GM21576 (cell line): ENCODE measurements around the gene INPP1.
"Not testable (repeated sequence)": the region's sequence is repeated elsewhere in the genome, so short reads cannot be mapped to it uniquely, and the experiment has no call there.

Experiments used
- ATAC-seq: cut with Tn5 transposase; IDR thresholded peaks from one replicate; pipeline ENCODE4 v1.9.1; 2021; ENCODE audit warnings: mild to moderate bottlenecking, moderate library complexity; ENCODE audit not compliant: unreplicated experiment

INPP1 gene, protein sequence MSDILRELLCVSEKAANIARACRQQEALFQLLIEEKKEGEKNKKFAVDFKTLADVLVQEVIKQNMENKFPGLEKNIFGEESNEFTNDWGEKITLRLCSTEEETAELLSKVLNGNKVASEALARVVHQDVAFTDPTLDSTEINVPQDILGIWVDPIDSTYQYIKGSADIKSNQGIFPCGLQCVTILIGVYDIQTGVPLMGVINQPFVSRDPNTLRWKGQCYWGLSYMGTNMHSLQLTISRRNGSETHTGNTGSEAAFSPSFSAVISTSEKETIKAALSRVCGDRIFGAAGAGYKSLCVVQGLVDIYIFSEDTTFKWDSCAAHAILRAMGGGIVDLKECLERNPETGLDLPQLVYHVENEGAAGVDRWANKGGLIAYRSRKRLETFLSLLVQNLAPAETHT

DNA sequence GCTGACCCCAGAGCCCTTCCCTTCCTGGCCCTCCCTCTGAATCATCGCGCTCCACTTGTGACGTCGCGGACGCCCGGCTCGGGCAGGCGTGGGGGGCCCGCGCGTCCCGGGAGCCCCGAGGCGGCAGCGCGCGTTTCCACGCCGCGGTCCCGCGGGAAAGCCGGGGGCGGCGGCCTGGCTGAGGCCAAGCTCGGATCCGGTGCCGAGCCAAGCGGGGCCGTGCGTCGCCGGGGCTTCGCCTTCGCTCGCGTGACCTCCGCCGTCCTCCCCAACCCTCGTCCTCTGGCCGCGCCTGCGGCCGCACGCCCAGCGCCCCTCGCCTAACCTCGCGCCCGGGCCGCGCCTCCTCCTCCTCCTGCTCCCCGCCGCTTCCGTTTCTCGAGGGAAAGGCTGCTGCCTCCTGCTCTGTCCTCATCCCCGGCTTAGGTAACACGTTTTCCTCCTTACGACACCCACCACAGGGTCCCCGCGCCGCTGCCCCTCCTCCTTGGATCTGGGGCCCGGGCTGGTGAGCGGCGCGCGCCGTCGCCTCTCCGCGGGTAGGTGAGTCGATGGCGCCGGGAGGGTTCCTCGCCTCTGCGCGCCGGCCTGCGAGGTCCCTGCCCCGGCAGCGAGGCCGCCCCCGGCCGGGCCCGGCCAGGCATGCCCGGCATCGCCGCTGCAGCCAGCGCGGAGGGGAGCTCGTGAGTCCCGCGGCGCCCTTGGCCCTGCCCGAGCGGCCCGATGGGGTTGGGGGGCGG, at the start of gene INPP1:
Gene INPP1 (plus strand): TSS at position 54 of the 740 bp plus-strand sequence. CDS start 16,514 bp downstream, outside the sequence.
- ATAC-seq, result peak; percentile 44

DNA sequence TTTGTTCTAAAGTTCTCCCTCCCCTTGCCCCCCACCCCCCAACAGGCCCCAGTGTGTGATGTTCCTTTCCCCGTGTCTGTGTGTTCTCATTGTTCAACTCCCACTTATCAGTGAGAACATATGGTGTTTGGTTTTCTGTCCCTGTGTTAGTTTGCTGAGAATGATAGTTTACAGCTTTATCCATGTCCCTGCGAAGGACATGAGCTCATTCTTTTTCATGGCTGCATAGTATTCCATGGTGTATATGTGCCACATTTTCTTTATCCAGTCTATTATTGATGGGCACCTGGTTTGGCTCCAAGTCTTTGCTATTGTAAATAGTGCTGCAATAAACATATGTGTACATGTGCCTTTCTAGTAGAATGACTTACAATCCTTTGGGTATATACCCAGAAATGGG, 45.5 kb upstream of the INPP1 start:
- not testable (repeated sequence) for ATAC-seq

DNA sequence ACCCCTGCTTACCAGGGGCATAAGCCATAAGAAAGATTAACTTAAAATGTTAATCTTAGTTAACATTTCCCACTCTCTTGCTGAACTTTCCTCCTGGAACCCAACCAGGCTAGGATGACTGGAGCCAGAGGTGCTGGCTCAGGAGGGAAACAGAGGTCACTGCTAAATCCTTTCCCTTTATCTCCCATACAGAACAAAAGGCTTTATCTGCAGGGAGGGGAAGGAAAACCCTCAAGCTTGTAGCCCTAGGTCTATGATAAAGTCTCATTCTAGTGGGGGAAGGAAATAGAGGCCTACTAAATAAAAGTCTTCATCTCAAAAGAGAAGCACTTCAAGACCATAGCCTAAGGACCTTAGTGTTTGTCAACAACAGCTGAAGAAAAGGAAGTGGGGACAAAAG, 42.4 kb upstream of the INPP1 start:
- ATAC-seq, result no peak

DNA sequence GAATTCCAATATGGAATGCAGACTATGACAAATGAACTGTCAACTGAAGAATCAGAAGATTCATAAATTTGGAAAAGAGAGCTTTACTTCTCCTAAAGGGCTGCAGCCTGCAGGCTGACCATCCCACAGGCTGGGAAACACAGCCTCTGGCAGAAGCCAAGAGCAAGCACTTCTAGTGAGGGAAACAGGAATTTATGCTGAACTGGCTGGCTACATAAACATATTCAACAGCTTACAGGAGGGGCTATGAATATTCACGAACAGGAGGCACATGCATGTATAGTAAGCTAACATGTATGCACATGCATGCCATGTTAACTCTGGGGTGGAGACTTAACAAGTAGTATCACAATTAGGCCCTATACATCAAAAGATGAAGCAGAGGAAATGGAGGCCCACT, 41.3 kb upstream of the INPP1 start:
- no peak for ATAC-seq

DNA sequence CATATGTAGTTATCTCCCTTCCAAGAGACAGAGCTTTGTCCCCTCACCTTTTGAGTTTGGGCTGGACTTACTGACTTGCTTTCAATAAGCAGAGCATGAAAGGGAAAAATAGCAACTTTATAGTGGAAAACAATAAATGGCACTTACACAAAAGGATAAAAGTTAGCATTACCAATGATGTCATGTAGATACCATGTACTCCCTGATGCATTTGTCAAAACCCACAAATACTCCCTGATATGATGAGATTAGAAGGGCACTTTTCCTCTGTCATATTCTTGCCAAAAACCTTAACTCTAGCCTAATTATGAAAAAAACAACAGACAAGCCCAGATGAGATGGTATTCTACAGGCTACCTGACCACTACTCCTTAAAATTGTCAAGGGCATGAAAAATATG, 39.7 kb upstream of the INPP1 start:
- ATAC-seq, result no peak

DNA sequence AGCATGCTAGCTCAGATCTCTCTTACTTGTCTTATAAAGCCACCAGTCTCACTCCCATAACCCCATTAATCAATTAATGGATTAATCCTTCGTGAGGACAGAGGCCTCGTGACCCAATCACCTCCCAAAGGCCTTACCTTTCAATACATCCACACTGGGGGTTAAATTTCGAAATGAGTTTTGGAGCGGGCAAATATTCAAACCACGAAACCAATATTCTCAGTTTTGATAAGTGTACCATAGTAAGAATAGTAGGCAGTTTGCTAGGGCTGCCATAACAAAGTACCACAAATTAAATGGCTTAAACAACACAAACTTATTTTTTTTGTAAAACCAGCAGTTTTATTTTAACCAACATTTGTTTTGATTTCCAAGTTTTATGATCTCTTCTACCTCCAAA, 39.0 kb upstream of the INPP1 start:
- ATAC-seq, result no peak

DNA sequence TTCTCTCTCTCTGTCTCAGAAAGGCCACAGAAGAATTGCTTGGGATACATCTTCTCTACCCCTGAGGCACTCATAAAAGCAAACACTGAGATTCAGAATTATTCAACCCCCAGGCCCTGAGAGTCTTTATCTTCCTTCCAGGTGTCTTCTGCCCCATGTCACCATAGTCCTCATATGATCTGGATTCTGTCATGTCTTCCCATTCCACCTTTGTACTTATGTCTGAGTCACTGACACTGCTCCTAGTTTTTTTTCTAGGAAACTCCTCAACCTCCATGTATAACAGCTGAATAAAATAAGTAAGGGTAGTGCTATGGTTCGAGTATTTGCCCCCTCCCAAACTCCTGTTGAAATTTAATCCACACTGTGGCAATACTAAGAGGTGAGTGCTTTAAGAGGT, 35.4 kb upstream of the INPP1 start:
- ATAC-seq, result no peak

DNA sequence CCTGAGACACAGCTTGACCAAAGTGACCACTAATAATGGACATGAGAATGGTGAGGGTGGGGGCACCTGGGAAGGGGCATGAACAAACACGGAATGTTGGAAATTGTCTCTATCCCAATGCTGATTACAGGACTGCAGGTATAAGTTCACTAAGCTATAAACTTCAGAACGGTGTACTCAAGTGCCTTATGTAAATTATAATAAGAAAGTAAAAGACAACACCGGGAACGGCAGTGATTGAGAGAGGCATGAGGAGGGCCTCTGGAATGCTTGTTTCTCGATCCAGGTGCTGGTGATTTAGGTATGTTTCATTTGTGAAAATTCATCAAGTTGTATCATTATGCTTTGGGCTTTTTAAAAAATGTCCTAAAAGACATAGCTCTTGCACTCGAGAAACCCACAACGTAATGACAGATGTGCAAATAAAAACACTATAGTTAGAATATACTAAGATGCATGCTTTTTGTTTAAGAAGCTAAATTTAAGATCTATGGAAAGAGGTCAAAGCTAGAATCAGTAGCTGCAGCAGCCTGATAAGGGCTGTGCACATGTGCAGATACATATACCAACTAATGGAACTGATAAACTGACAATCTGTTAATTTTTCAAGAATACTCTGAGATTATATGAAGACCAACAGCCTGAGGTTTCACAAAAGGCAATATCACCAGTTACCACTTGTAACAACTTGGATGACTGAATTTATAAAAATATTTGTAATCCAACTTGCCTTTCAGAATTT, 31.3 kb upstream of the INPP1 start:
- ATAC-seq, result no peak

DNA sequence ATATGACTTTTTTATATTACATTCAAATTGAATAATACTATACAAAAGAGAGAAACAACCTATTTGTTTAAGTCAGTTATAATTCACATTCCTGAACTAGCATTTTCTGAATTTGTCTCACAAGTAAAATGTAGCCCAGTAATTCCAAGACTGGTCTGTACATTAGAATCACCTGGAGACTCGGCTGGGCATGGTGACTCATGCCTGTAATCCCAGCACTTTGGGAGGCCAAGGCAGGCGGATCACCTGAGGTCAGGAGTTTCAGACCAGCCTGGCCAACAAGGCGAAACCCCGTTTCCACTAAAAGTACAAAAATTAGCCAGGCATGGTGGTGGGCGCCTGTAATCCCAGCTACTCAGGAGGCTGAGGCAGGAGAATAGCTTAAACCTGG, 30.8 kb upstream of the INPP1 start:
- not testable (repeated sequence) for ATAC-seq

DNA sequence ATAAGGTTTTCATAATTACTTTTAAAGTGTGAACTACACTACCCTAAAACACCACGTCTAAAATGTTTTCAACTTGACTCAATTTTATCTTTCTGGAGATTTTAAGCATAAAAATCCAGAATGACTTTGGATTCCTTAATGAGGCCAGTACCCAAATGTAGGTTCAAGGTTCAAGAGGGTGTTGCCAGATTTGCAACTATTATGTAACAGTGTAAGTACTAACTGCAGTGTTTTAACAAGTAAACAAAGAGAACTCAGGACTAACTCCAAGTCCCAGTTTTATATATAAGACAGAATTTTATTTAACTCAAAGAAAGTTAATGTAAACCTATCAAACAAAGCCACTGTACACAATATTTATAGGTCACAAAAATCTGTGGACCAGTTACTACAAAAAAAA, 29.5 kb upstream of the INPP1 start:
- no peak for ATAC-seq

DNA sequence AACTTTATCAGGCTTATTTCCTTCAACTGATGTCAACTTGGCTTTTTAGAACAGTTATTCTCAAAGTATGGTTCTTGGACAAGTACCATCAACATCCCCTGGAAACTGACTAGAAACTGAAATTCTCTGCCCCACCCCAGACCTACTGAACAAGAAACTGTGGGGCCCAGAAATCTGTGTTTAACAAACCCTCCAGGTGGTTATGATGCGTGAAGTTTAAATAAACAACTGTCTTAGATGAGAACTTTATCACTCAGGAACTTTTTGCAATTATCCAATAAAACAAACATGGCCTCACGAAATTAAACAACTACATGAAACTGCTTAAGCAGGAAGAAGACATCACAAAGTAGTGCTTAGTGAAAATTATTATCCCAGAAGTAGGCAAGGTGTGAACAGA, 28.1 kb upstream of the INPP1 start:
- no peak for ATAC-seq

DNA sequence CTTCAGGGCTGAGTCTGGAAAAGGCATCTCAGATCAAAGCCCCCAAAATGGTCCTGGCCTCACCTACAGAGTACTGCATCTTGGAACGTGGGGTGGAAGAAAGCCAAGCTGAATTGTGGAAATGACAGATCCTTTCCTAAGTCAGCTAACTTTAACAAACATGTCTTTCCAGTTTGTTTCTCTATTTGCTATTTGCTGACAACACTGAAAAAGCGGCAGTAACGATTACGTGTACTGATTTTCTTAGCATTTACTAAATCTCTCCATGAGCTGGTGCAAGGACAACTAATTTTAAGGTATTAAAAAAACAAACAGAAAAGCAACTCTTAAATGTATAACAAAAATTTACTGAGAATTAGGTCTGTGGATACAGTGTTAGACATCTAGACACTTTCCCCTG, 24.9 kb upstream of the INPP1 start:
- no peak for ATAC-seq

DNA sequence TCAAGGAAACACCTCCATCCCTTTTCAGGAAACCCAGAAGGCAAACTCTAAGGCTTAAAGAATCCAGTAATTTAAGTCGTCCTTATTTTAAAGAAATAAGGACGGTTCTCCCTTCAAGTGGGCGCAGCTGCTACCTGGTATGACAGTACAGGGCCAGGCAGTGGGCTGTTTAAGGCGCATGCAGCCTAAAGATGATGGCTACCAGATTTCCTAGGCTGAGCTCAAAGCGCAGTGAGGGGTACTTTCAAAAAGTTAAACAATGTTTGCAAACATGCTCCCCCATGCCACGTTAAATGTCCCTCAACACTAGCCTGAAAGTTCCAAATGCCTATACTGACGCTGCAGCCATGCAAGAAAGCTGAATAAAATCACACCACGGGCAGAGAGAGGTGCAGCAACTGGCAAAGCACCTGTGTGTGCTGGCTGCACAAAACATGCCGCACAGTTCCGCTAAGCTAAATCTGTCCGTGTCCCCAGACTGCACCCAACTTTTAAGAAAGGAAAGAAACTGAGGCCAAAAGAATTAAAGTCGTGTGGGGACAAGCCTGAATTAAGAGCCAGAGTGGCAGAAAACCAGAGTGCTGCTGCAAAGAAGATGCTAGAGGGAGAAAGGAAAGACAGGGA, 24.3 kb upstream of the INPP1 start:
- ATAC-seq, result peak; percentile 41

DNA sequence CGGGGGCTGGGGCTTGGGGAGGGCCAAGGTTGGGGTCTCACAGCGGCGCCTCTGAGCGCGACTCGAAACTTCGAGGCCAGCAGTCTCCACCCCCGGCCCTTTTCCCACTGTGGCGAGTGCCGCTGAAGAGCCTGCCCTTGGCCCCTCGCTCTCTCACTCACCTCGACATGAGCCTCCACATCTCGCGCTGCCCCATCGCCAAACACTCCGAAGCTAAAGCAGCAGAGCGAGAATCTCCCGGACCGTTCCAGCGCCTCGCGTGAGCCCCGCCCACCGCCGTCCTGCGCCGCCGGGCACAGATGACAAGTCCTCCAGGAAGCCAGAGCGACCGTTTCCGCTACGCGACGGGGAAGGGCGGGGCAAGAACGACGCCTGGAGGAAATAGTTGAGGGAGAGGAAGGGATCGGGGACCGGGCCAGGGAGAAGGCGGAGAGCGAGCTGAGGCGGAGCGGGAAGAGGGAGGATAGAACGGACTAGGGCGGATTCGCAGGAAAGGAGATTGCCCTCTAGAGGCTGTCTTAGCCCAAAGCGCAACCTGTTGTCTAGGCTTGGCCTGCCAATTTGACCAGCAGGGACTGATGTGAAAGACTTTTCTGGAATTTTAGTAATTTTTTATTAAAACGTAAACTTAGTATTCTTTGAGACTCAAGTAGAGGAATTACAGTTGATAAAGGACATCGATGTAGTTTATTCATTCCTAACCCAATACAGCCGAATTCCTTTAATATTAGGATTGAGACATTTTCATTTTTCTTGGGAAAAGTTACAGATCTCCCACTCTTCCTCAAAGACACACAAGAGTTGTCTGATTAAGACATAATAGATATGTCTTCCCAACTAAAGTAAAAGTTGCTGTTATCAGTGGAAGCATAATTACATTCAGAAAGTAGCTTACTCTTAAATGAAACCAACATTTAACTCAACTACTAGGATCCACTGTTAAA, 23.6 kb upstream of the INPP1 start, which contains the start of gene HIBCH:
Gene HIBCH (minus strand): TSS at position 272 of the 944 bp plus-strand sequence. CDS start 76 bp downstream, at position 196.
- peak; percentile 91 for ATAC-seq

DNA sequence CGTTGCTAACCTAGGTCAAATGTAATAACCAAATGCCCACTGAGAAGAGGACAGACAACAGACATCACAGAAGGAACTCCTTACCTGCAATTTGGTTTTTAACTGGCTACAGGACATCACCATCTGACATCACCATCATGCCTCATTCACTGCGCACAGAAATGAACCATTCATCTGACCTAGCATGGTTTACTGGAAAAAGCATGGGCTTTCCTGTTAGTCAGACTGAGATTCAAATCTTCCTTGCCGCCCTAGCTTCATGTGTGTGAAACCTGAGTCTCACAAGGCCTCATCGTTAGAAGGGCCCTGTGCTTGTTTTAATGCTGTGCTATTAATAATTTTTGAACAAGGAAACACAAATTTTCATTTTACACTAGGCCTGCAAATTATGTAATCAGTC, 22.7 kb upstream of the INPP1 start:
- no peak for ATAC-seq

DNA sequence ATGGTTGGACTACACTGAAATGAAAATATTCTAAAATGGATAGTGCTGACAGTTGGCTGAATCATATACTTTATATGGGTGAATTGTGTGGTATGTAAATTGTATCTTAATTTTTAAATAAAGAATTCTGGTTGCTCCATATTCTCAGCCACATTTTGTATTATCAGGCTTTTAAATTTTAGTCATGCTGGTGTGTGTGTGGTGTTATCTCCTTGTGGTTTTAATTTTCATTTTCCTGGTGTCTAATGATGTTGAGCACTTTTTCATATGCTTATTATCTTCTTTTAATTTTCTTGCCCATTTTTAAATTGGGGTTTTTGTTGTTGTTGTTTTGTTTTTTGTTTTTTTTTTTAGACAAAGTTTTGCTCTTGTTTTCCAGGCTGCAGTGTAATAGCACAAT, 20.0 kb upstream of the INPP1 start:
- ATAC-seq, result no peak

DNA sequence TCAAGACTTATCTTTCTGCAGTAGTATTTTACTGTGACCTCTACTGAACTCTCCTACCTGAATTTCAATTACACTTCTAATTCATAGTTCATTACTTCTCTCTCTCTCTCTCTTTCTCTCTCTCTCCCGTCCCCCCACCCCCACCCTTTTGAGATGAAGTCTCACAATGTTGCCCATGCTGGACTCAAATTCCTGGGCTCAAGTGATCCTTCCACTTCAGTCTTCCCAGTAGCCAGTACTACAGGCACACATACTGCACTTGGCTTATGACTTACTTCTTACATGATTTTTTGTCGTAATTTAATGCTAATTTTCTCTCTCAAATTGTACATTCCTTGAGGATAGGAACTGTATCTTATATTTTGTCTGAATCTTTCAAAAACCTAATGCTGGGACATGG, 17.8 kb upstream of the INPP1 start:
- no peak for ATAC-seq

DNA sequence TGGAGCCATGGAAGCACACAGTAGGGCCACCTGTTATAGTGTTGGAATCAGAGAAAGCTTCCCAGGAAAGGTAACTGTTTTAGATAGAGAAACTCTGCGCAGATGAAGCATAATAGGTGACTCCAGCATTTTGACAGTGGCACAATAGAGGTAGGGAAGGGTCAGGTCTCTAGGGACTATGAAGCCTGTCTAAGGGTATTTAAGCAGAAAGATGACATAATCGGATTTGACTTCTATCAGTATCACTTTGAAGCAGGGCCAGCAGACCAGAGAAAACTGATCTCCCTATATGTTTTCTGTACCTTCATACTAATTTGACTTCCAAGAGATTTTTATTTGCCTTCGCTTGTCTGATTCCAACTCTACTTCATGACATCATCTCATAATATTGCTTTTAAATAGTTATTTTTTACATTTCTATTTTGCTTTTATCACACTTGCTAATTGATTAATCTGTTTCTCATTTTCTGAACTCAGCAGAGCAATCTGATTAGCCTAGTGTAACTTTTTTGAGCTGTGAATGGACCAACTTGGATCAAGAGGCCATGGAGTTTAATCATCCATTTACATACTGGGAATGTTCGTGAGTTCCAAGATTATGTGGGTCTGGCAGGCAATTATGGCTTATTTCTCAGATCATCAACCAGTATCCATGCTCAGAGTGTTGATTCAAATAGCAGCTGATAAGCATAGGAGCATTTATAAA, 15.4 kb upstream of the INPP1 start:
- no peak for ATAC-seq

DNA sequence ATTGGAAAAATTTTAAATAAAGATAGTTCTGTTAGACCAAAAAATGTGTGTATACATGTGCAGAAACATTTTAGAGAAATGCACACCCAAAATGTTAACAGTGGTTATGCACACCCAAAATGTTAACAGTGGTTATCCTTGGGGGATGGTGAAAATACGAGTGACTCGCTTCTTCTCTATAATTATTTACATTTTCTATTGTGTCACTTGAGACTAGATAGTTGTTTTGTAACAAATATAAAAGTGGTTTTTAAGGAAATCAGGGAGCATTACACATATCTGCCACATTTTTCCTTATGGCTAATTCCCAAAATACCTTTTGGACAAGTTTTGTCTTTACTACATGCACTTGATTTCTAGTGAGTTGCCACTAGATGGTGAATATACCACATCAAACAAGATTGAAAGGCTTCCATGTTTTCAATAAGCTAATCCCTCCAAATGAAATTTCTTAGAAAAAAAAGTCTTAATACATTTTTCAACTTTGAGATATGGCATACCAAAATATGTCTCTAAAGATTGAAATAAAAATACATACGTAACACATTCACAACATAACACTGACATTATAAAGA, 14.7 kb upstream of the INPP1 start:
- no peak for ATAC-seq
